Activated T-cell treated with anti-CD3 and anti-CD28 coated beads for 24 hours (primary cell): ENCODE results near the gene GTF3C2.
"Not testable (repeated sequence)": the region's sequence is repeated elsewhere in the genome, so short reads cannot be mapped to it uniquely, and the experiment has no call there.

Source experiments
- DNase-seq: peaks from one replicate; pipeline ENCODE4 v3.0.0-alpha.2; 2020; ENCODE audit warnings: low read depth

Gene GTF3C2

DNA sequence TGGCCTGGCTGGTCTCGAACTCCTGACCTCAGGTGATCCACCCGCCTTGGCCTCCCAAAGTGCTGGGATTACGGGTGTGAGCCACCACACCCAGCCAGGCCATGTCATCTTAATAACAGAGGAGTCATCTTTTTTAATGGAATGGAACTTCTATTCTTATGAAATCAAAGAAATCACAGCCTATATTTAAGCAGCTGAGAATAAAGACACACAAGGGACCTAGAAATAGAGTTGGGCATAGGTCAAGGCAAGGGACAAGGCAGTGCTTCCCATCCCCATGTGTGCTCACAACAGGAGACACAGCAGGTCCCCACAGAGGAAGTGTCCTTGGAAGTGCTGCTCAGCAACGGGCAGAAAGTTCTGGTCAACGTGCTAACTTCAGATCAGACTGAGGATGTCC, 17.0 kb upstream of the GTF3C2 start:
- DNase-seq = no peak

DNA sequence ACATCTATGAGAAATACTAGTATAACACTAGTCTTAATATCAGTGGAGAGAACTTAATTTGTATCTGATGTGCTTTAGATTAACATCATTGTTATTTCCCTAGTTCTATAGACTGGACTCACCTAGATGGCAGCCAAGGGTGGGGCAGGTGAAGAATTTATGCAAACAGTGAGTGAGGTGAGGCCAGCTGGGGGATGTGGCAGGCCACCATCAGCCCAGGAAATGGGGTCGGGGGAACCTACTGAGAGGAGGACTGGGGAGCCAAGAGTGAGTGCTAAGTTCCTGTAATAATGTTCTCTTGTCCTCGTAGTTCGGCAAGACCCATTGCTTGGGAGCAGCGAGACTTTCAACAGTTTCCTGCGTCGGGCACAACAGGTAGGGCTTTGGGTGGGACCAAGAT, 16.4 kb upstream of the GTF3C2 start:
- DNase-seq = no peak

DNA sequence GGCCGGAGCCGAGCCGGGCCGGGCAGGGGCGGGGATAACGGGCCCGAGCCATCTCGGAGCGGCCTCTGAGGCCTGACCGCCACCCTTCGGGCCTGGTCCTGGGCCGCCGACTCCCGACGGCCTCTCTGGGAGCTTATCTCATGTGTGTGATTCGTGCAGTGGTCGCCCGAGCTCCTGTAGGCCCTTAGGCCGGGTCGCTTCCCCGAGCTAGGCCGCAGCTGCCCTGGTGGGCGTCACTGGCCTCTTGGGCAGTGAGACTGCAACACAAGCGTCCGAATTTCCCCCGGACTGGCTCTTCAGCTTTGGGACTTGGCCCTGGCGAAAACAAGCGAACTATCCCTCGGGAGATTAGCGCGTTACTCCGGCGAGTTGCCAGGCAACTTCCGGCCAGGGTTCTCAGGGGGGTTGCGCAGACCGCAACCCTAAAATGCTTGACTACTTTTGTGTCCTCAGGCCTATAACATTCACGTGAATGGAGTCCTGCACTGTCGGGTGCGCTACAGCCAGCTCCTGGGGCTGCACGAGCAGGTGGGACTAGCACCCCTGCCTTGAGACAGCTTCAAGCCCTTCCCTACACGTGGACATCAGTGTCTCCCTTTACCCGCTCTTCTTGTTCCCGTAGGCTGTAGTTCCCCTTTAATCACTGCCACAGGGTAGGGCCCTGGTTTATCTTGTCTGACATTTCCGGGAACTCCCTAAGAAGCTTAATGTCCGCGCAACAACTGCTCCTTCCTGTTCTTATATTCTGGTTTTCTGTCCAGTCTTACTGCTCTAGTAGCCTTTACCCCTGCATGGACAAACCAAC, 14.5 kb upstream of the GTF3C2 start:
- DNase-seq = no peak

DNA sequence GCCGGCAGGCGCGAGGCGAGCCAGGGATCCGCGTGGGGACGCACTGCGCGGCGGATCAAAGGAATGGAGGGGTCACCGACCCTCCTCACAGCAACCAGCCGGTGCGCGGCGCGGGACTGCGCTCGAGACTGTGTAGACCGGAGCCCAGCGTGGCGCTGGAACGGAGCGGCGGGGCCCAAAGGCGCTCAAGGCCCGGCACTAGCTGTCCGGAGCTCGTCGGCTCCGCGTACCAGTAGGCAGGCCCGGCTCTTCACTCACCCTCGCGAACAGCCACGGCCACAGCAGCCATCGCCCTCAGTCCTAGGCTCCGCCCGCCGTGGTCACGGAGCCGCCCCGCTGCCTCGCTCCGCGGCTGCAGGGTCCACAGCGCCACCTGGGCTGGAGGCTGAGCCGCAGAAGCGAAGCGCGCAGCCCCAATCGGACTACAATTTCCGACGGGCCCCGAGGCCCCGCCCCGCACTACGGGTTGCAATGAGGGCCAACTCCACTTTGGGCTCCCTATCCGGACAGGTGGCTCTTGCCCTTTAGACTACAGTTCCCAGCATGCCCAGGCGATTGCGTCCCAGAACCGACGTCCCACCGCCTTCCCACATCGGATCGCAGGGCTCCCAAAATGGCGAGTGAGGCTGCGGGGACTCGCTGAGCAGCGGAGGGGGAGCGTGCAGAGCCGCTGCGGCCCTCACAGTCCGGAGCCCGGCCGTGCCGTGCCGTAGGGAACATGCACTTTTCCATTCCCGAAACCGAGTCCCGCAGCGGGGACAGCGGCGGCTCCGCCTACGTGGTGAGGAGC, 13.7 kb upstream of the GTF3C2 start, which contains the start of the genes EIF2B4 and SNX17:
EIF2B4 (minus strand) TSS at position 313 of the 790 bp plus-strand sequence; CDS start at position 289, 24 bp downstream.
SNX17 (plus strand) TSS at position 591 of the 790 bp plus-strand sequence; CDS start at position 719, 128 bp downstream.
- peak; percentile 99 for DNase-seq

DNA sequence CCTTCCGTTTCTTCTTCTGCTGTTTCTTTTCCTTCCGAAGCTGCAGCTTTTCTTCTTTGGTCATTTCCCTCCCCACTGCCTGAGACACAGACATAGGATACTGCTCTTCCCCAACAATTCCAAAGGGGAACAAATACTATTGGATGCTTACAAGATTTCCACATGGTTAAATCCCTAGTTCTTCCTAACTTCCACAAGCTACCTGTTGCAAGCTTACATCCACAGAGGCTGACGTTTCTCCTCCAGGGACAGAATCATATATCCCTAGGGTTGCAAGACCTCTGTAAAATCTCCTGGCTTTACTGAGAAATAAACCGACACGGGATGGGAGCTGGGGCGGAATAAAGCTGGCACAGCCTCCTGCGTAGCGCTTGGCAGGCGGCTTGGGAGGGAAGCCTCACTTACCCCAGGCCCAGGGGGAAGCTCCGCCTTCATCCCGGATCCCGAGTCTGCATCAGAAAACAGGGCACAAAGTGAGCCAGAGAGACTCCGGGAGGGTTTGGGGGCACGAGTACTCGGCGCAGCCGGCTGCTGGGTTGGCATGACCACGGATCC, 13.0 kb upstream of the GTF3C2 start:
- DNase-seq = no peak

DNA sequence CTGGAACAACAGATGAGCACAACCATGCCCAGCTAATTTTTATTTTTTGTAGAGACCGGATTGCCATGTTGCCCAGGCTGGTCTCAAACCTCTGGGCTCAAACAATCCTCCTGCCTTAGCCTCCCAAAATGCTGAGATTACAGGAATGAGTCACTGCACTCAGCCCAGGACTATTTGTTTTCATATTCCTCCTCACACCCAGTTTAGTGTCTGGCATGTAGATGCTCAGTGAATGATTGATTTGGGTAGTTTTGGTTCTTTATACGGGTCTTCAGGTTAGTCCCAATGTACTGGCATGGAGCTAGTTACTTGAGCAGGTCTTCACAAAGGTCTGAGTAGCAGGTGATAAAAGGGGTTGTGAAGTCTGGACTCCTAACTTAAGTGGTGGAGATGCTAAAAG, 7.4 kb upstream of the GTF3C2 start:
- no peak for DNase-seq

DNA sequence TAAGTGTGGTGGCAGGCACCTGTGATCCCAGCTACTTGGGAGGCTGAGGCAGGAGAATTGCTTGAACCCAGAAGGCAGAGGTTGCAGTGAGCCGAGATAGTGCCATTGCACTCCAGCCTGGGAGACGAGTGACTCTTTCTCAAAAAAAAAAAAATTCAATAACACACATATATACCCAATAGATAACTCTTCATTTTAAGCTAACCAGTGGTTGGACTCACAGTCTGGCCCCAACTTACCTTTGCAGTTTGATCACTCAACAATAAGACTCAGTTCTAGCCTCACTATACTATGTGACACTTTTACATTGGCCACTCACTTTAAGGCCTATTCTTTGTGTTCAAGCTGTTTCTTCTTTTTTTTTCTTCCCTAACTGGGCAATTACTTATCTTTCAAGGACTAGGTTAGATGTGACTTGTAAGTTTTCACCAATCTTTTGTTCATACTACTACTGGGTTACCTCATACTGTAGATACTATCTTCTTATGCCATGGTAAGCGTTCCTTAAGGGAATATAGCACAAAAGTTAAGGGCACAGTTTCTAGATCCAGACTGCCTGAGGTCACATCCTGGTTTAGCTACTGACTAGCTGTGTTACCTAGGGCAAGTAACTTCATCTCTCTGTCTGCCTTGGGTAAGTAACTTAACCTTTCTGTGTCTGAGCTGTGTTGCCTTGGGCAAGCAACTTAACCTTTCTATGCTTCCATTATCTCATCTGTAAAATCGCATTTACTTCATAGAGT, 6.3 kb upstream of the GTF3C2 start:
- DNase-seq = no peak

DNA sequence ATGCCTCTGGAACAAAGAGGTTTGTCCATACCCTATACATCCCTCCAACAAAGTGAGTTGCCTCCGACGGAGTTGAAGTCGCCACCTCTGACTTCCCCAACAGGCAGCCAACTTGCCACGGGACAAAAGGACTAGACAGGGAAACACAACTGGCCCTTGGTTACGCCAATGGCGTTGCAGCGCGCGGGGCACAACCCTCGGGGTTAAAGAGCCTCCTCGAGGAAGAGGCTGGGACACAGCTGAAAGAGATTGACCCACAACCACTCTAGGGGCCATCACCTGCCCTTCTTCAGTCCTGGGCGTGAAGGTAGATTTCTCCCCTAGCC, 545 bp downstream of the GTF3C2 start:
- peak; percentile 41 for DNase-seq

DNA sequence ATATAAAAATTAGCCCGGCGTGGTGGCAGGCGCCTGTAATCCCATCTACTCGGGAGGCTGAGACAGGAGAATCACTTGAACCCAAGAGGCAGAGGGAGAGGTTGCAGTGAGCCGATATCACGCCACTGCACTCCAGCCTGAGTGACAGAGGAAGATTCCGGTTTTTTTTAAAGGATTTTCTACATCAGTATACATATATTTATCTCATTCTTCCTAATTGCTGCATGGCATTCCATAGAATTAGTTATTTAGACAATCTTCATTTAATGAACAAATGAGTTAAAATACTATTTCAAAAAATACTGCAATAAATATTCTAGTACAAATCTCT, 2.0 kb downstream of the GTF3C2 start:
- no peak for DNase-seq

DNA sequence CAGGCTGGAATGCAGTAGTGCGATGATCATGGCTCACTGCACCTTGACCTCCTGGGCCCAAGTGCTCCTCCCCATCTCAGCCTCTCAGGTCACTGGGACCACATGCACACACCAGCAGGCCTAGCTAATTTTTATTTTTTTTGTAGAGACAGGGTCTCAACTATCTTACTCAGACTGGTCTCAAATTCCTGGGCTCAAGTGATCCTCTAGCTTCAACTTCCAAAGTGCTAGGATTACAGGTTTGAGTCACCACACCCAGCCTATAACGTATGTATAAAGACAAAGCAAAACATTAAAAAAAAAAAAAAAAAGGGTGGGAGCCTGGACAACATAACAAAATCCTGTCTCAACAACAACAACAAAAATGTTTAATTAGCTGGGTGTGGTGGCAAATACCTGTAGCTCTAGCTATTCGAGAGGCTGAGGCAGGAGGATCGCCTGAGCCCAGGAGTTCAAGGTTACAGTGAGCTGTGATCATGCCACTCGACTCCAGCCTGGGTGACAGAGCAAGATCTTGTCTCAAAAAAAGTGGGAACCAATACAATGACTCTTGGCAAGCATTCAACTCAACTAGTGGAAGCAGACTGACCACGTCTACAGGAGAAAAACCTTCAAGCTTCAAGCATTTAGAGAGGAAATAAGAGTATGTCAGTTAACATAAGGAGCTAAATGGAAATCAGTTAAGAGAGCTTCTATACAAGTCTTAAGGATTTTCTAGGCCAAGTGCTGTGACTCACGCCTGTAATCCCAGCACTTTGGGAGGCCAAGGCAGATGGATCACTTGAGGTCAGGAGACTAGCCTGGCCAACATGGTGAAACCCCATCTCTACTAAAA, 2.6 kb downstream of the GTF3C2 start:
- no peak for DNase-seq

DNA sequence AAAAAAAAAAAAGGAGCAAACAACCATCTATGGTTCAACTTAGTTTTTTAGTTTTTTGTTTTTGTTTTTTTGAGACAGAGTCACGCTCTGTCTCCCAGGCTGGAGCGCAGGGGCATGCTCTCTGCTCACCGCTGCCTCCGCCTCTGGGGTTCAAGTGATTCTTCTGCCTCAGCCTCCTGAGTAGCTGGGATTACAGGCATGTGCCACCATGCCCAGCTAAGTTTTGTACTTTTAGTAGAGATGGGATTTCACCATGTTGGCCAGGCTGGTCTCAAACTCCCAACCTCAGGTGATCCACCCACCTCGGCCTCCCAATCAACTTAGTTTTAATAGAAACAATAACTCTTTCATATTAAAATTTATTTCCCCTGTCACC, 3.2 kb downstream of the GTF3C2 start:
- not testable (repeated sequence) for DNase-seq

DNA sequence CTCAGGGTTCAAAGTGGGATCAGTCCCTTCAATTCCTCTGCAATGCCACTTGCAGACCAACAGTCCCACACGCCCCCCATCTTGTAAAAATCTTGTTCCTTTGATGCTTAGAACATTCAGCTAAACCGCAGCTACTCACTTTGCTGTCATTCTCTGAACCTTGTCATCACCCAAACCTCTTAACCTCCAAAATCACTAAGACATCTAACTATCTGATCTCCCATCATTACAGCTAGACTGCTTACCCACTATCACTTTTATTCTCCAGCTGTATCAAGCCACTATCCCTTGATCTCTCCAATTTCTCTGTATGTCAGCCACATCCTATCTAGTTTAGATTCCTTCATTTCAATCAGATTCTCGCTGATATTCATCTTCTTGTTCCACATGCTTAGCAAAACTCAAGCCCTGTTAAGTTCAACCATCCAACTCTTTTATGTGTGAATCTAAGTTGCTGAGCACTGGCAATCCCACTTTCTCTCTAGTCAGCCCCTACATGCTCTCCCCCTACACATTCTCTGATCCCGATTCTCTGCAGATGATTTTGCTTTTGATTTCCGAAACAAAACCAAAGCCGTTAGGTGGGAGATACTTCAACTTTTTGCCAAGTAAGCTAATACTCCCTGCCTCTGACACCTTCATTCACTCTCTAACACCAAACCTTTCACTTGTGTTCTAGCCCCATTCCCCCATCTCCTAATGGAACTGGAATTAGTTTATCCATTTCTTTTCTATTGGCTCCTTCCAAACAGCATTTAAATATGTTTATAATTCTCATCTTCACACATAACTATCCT, 4.6 kb downstream of the GTF3C2 start:
- no peak for DNase-seq

DNA sequence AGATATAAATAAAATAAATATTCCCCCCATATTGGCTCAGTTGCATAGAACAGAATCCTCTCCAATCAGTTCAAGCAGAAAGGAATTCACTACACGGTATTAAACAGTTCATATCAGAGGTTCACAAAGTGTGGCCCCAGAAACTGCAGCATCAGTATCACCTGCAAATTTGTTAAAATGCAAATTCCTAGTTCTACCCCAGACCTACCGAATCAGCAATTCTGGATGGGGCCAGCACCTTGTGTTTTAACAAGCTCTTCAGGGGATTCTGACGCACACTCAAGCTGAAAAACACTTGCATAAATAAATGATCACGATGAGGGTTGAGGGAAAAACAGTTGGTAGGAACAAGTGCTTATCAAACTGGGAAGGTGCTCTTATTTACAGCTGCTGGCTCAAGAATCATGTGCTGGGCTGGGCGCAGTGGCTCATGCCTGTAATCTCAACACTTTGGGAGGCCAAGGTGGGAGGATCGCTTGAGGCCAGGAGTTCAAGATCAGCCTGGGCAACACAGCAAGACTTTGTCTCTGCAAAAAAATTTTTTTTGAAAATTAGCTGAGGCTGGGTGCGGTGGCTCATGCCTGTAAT, 6.4 kb downstream of the GTF3C2 start:
- DNase-seq = no peak

DNA sequence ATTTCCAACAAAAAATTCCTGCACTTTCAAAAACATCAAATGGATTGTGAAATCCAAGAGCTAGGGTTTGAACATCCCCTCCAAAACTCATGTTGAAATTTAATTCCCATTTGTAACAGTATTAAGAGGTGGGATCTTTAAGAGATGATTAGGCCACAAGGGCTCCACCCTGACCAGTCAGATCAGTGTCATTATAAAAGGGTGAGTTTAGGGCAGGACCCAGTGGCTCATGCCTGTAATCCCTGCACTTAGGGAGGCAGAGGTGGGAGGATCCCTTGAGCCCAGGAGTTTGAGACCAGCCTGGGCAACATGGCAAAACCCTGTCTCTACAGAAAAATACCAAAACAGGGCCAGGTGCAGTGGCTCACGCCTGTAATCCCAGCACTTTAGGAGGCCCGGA, 8.9 kb downstream of the GTF3C2 start:
- no peak for DNase-seq

DNA sequence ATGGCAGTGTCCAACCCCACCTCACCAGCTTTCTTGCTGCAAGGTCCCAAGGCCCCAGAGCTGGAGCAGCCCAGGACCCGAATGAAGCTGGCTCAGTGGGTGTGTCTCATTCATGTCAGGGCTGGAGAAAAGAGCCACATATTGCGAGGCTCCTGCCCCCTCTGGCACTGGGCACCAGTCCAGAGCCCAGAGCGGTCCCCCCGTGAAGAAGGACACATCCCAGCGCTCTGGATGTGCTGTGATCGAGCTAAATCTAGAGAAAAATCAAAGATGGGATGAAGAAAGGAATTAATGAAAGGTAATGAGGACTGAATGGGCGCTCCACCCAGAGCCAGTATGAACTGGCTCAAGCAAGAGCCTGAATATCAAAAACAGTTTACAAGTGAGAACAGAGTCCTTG, 20.4 kb downstream of the GTF3C2 start:
- DNase-seq = no peak

DNA sequence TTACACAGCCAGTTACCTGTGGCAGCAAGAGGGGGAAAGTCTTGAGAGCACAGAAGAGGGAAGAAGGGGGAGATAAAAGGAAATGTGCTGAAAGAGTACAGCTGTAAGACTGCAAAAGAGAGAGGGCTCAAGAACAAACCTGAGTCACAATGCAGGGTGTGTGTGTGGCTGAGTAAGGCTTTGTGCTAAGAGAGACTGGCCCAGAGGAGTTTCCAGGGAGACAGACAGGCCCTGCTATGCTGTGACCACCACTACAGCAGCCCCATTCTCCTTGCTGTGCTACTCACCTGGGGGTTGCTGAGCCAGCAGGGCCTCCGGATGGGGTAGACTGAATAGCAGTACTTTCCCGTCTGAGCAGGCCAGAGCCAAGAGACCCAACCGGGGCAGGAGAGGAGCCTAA, 21.3 kb downstream of the GTF3C2 start:
- DNase-seq = no peak

DNA sequence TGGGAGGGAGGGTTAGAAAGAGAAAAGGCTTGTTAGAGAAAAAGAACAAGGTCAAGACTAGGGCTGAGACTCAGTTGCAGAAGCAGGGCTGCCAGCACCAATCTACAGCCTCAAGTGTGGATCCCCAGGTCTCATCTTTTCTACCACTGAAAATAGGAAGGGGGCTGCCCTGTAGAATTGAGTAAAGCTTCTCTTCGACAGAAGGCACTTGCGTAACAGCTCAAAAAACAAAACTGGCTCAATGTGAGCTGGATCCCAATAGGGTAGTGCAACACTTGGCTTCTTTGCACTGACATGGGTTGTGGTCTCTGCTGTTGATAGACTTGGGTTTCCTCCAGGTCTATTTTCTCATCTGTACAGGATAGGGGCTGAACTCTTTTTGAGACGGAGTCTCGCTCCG, 31.8 kb downstream of the GTF3C2 start:
- DNase-seq = no peak

DNA sequence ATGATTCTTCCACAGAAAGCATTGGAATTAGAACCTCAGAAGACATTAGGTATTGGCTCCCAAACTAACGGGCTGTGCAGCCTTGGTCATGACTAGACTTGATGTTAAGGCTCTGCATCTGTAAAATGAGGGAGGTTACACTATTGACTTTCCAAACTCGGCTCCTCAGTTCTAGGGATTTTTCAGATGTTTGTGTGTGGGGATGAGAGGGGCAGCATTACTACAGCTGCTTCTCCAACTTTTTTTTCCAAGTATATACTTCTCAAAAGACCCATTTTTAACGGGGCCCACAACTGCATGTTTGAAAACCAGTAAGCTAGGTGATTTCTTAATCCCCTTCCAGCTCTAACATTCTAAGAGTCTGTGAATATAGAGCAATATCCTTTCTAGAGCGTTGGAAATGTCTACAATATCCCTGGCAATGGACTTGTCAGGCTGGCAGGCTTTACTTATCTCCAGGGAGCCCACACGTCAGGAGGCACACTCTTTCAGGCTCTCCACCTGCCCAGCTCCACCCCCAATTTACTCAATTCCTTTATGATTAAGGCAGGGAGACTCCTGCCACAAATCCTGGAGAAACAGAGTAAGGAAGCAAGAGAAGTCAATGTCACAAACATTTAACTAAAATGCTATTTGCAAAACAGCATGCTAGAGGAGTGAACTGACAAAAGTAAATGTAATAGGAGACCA, 32.8 kb downstream of the GTF3C2 start:
- no peak for DNase-seq

DNA sequence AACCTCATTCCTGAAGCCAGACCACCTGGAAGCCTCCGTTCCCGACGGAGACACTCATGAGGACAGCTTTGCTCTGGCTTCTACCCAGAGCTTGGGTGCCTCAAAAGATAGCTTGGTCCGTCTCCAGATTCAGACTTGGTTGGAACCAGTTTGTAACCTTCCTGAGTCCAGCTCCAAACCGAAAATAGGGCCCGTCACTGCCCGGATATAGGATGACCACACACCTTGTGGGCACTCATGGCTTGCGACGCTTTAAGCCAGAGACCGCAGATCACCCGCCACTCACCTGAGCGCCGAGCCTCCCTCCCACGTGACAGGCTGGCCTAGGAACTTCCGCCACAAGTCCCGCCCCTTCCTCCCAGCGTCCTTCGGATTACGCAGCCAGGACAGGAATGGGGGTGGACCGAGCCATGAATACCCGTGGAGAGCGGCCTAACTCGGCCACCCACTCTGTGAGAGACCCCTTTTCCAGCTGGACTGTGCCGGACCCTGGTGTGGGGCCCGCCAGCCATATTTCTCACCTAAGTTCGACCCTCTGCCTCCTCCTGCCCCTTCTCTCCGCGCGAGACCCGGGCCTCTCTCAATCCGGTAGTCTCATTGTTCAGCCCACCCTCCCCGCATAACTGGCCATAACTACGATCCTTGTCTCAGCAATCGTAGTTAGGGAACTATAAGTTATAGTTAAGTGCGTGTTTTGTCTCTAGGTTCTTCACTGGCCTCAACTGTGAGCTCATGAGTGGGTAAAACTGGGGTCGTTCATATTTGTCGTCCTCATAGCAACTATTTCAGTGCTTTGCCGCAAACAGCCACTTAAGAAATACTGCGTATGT, 33.6 kb downstream of the GTF3C2 start, which contains the start of gene MPV17:
MPV17 (minus strand) TSS at position 332 of the 830 bp plus-strand sequence. CDS start 580 bp downstream, outside the sequence.
- DNase-seq = peak; percentile 84
